ENCODE measurements around the gene C16orf74. TPM values are rescaled to one million over a fixed set of nuclear protein-coding genes. Genes with fewer than 3 reads are reported as not detected.
A peak's percentile ranks its signal among the peaks of the same experiment; 100 is the strongest.

C16orf74 gene
- total and polyA plus RNA-seq, 10 donors: 12.1 to 107 (median 19.3) TPM

DNA sequence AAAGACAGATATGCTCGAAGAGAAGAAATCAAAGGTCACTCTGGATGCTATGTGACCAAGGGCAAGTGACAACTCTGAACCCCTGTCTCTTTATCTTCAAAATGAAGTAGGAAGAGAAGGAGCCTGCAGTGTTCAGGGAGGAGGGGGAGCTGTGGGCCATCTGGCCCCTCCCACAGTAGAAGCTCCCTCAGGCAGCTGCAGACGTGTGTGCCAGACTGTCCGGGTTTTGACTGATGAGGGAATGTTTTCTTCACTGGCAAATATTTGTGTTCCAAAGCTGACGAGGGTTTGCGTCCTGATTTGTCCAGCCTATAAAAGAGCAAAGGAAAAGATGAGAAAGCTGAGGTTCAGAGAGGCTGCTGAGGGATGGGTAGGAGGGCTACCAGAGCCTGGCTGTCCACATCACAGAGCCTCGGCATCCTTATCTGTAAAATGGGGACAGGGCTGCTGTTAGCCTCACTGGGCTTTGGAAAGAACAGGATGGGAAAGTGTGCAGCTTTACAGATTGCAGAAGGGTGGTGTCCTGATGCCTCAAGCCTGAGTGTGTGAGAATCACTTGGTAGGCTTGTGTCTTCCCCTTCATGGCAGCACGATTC lies 60.3 kb downstream of the C16orf74 start:
- peaks cover 2 to 27% (median 20%) of the 10 kb centered on the region in 6 donors for H3K4me1 ChIP-seq
- DNase-seq: peak; percentile 44
- H3K4me3 ChIP-seq: no peak overlapping the region
- TF ChIP-seq, protein P1, sequence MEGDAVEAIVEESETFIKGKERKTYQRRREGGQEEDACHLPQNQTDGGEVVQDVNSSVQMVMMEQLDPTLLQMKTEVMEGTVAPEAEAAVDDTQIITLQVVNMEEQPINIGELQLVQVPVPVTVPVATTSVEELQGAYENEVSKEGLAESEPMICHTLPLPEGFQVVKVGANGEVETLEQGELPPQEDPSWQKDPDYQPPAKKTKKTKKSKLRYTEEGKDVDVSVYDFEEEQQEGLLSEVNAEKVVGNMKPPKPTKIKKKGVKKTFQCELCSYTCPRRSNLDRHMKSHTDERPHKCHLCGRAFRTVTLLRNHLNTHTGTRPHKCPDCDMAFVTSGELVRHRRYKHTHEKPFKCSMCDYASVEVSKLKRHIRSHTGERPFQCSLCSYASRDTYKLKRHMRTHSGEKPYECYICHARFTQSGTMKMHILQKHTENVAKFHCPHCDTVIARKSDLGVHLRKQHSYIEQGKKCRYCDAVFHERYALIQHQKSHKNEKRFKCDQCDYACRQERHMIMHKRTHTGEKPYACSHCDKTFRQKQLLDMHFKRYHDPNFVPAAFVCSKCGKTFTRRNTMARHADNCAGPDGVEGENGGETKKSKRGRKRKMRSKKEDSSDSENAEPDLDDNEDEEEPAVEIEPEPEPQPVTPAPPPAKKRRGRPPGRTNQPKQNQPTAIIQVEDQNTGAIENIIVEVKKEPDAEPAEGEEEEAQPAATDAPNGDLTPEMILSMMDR (IDR thresholded peaks at IDR 0.05 in 8 of 11, conservative IDR thresholded peaks at IDR 0.05 in 3 of 11): no peak
- H3K9me3 ChIP-seq: no peaks in the 10 kb centered on the region
- 63 to 67% (median 66%) methylated on average over 7 of the region's 7 CpGs for WGBS, 5 donors
- no peaks in the 10 kb centered on the region for H3K36me3 ChIP-seq
- intact Hi-C loops (cut with DNase I; ENCODE audit: low total_unique reads): no loop called here
- H3K27ac ChIP-seq: no peak overlapping the region
- H3K27me3 ChIP-seq (replicated peaks in 1 of 7): peaks cover 0 to 43% (median 0%) of the 10 kb centered on the region in 7 donors

DNA sequence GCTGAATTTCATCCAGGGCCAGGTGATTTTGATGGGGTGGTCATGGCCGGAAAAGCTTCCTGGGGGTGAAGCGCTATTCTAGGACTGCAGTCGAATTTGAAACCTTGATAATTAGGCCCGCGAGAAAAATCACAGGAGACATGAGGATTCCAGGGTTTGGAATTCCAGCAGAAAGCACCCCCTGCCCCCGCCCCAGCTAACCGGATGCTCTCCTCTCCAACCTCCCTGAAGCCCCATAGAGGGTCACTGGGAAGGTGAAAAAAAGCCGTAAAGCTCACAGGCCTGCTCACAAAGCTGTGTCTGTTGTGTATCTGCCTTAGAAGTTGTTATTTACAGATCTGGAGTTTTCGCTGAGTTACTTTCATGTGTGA lies 61.0 kb downstream of the C16orf74 start:
- H3K4me3 ChIP-seq: no peak overlapping the region
- WGBS, 5 donors: 70 to 81% (median 79%) methylated on average over 9 of the region's 9 CpGs
- TF ChIP-seq POLR2AphosphoS5 (IDR thresholded peaks at IDR 0.05) (no peak), POLR2A (IDR thresholded peaks at IDR 0.05) (no peak)
- TF ChIP-seq, protein P1 (IDR thresholded peaks at IDR 0.05 in 8 of 11, conservative IDR thresholded peaks at IDR 0.05 in 3 of 11): no peak
- no peak overlapping the region for H3K27ac ChIP-seq
- H3K9me3 ChIP-seq: no peaks in the 10 kb centered on the region
- peaks cover 2 to 27% (median 20%) of the 10 kb centered on the region in 6 donors for H3K4me1 ChIP-seq
- DNase-seq: no peak
- peaks cover 0 to 37% (median 0%) of the 10 kb centered on the region in 7 donors for H3K27me3 ChIP-seq (replicated peaks in 1 of 7)
- intact Hi-C loops (cut with DNase I; ENCODE audit: low total_unique reads): no loop called here
- no peaks in the 10 kb centered on the region for H3K36me3 ChIP-seq

DNA sequence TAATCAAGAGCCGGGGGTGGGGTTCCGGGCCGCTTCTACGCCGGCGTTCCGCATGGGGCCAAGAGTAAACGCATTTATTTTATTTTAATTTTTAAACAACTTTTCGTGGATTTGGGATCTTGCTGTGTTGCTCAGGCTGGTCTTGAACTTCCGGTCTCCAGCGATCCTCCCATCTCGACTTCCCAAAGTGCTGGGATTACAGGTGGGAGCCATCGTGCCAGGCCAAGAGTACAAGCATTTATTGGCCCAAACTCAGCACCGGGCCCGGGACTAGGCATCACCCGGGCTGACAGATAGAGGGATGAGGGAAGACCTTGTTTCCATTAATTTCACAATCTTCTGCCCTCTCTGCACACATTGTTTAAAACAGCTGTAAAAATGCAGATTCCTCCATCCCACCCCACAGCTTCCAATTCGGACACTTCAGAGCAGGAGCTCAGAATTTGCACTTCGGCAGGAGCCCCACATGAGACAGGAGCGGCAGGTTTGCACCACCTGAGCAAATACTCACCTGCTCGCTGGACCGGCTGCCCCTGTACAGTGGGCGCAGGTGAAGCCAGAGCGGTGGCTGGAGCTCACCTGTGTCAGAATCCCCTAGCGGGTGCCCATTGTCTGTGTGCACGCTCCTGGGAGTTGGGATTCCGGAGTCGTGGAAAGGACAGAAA lies 61.5 kb downstream of the C16orf74 start:
- no peak for TF ChIP-seq POLR2AphosphoS5 (IDR thresholded peaks at IDR 0.05)
- TF ChIP-seq, protein P1 (IDR thresholded peaks at IDR 0.05 in 8 of 11, conservative IDR thresholded peaks at IDR 0.05 in 3 of 11): no peak
- intact Hi-C loops (cut with DNase I; ENCODE audit: low total_unique reads): no loop called here
- DNase-seq: peak; percentile 78
- Histone ChIP-seq H3K27me3 (replicated peaks in 1 of 7) (peaks cover 0 to 32% (median 0%) of the 10 kb centered on the region in 7 donors), H3K36me3 (no peaks in the 10 kb centered on the region), H3K9me3 (no peaks in the 10 kb centered on the region), H3K4me1 (peaks cover 2 to 27% (median 20%) of the 10 kb centered on the region in 6 donors), H3K27ac (peak overlapping the region in 1 of 8 donors; percentile 28), H3K4me3 (peak overlapping the region in 7 of 8 donors; percentile 74 to 87 (median 82))
- 43 to 49% (median 48%) methylated on average over 27 of the region's 27 CpGs for WGBS, 5 donors

DNA sequence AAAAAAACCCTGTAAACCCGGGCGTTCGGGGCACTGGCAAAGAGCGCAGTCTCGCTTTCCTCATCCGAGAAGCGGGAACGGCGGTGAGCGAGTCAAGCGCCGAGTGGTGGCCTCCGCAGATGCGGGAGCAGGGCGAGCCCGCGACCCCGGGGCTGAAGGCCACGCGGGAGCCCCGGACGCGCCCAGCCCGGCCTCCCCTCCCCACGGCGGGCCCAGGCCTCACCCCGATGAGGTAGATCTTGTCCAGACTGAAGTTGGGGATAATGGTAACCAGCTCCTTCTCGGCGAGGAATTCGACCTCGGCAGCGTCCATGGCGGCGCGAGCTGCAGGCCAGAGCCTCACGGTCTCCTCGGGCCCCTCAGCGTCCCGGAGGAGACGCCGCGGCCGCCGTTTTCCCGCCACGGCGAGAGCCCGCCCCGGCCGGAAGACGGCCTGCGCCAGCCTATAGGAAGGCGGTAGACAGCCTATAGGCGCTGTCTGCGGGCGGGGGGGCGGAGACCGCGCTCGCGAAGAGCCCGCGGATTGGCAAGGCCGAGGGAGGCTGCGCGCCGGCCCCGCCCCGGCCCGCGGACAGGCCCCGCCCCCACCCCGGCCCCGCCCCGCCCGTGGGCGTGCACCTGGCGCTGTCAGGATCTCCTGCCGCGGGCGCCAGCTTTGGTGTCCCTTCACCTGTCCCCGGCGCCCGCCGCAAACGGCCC lies 62.2 kb downstream of the C16orf74 start, which contains the start of gene GINS2:
GINS2 (minus strand) TSS at position 369 of the 699 bp plus-strand sequence; CDS start at position 313, 56 bp downstream.
- 0 to 5% (median 1%) methylated on average over 17 to 86 of the region's 86 CpGs for WGBS, 5 donors
- no peaks in the 10 kb centered on the region for H3K36me3 ChIP-seq
- TF ChIP-seq, protein P1 (IDR thresholded peaks at IDR 0.05 in 8 of 11, conservative IDR thresholded peaks at IDR 0.05 in 3 of 11): no peak
- TF ChIP-seq POLR2AphosphoS5 (IDR thresholded peaks at IDR 0.05): peak in 2 of 3 donors; percentile 63 to 77
- H3K9me3 ChIP-seq: no peaks in the 10 kb centered on the region
- H3K4me3 ChIP-seq: peak within 1 kb of the TSS; percentile 59 to 87 (median 80)
- H3K27ac ChIP-seq: peak within 1 kb of the TSS in 3 of 8 donors; percentile 18 to 36 (median 28)
- intact Hi-C loops (cut with DNase I; ENCODE audit: low total_unique reads): no loop called here
- DNase-seq: peak; percentile 98
- peaks cover 0 to 32% (median 0%) of the 10 kb centered on the region in 7 donors for H3K27me3 ChIP-seq (replicated peaks in 1 of 7)
- peaks cover 2 to 27% (median 20%) of the 10 kb centered on the region in 6 donors for H3K4me1 ChIP-seq
